GM18511 (cell line): ENCODE data around the gene COL5A3.
"Not testable (repeated sequence)": the region's sequence is repeated elsewhere in the genome, so short reads cannot be mapped to it uniquely, and the experiment has no call there.

Source experiments
- ATAC-seq: cut with Tn5 transposase; IDR thresholded peaks from one replicate; pipeline ENCODE4 v1.9.1; 2021; ENCODE audit warnings: mild to moderate bottlenecking, moderate library complexity; ENCODE audit not compliant: unreplicated experiment

The COL5A3 gene

GRCh38 chr19:10010247-10010691, at the start of gene COL5A3:
Gene COL5A3, minus strand, starts transcription at chr19:10010504. Its CDS starts 119 bp downstream, at chr19:10010385.
- ATAC-seq: no peak

GRCh38 chr19:10052602-10053360, 42.5 kb upstream of the COL5A3 start:
- ATAC-seq: no peak

DNA sequence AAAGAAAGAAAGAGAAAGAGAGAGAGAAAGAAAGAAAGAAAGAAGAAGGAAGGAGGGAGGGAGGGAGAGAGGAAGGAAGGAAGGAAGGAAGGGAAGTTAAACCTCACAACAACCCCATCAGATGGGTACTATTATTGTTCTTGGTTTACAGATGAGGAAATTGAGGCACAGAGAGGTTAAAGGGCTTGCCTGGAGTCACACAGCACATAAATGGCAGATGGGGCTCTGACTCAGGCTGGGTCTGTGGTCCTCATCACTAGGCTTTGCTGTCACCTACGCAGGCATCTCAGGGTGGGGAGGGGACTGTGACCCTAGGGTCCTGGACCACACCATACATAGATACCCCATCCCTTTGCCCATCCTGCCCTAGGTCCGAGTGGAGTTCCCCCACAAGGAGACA, 39.3 kb upstream of the COL5A3 start:
- ATAC-seq: no peak

DNA sequence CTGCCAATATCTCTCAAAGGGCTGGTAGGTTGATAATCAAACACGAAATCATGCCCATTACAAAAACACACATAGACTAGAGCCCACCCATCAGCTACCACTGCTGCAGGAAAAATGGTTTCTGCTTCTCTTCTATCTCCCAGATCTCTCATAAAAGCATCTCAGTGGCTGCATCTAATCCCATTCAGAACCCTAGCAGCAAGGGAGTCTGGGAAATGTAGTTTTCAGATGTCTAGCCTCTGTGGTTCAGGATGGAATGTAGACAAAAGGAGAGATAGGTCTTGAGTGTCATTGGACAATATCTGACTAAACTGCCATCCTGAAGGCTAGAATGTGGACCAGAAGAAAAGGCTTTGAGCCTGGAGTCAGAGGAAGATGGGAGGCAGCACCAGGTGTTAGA, 35.1 kb upstream of the COL5A3 start:
- no peak for ATAC-seq

DNA sequence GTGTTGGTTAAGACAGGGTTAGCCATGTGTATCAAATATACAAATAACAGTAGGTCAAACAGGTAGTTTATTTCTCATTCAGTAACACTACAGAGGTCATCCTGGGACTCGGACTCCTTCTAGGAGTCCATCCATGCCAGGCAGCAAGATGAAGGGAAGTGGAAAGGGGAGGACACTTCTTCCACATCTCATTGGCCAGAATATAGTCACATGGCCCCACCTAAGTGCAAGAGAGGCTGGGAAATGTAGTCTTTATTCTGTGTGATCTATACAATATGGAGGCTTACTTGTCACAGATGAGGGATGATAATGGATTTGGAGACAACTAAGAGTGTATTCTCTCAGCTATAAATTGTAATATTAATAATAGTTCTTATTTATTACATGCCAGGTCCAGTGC, 34.1 kb upstream of the COL5A3 start:
- no peak for ATAC-seq

DNA sequence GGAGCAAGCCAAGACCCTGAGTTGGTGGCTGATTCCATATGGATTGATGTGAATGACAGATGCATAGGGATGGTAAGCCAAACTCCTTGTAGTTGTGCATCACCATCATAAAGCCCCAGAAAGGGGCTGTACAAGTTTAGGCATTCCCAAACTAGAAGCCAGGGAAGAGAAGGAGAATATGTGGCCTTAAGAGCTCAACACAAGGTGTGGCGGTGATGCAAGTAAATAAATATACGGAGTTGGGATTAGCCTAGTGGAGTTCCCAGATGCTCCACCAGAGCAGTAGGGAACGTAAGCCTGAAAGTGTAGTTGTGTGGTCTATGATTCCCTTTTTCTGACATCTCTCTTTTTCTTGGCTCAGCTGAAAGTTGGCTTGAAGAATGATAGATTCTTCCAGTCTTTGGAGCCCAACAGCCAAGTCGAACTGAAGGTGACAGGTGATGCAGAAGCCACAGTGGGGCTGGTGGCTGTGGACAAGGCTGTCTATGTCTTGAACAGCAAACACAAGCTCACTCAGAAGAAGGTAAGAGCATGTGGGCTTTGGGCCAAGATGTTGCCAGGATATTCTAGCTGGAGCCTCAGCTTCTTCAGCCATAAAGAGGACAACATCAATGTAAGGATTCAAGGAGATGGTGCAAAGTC, 33.1 kb upstream of the COL5A3 start:
- no peak for ATAC-seq

DNA sequence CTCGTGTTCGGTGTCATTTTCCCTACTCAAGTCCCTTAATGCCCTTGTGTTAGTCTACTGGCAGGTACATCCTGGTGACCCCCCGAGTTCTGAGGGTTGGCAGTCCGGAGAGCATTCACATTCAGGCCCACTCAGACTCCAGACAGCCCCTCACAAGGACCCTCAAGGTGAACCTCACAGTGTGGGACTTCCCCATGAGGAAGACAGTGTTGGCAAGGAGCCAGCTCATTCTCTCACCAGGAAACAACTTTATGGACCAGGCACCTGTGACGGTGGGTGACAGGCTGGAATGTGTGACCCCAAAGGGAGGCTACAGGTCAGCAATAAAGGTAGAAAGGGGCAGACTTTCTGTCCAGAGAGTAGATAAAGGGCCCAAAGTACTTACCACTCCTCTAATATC, 27.5 kb upstream of the COL5A3 start:
- no peak for ATAC-seq

GRCh38 chr19:10037367-10037766, 27.1 kb upstream of the COL5A3 start:
- no peak for ATAC-seq

DNA sequence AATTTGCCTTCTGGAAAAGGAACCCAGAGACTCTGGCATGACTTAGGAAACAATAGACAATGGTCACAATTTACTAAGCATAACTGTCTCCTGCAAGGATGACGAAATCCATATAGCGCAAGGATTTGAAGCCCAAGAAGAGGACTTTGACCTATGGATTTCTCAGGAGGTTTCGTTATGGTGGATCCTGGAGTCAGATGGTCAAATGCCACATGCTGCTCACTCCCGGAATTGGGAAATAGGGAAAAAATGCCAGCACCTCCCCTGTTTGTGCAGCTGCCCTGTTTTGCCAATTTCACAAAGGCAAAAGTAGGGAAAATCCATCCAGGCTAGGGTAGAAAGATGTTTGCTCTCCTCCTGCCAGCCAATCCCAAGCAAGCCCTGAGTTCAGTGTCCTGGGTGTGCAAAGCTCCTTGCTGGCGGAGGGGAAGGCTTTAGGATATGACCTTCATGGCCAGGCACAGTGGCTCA, 26.3 kb upstream of the COL5A3 start:
- ATAC-seq: no peak

- ATAC-seq: no peak
Measured at GRCh38 chr19:10033614-10034013, 23.3 kb upstream of the COL5A3 start.

- ATAC-seq: peak; percentile 44
Measured at GRCh38 chr19:10027158-10027997, 17.1 kb upstream of the COL5A3 start.

DNA sequence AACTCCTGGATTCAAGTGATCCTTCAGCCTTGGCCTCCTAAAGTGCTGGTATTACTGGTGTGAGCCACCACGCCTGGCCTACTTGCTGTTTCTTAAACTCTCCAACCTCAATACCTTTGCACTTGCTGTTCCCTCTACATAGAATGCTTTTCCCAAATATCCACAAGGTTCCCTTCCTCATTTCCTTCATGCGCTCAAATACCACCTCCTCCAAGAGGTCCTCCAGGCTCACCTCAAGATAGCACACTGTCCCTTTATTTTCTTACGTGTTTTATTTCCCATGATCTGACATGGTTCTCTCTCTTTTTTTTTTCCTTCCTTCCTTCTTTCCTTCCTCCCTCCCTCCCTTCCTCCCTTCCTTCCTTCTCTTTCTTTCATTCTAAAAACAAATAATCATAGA, 16.4 kb upstream of the COL5A3 start:
- no peak for ATAC-seq

DNA sequence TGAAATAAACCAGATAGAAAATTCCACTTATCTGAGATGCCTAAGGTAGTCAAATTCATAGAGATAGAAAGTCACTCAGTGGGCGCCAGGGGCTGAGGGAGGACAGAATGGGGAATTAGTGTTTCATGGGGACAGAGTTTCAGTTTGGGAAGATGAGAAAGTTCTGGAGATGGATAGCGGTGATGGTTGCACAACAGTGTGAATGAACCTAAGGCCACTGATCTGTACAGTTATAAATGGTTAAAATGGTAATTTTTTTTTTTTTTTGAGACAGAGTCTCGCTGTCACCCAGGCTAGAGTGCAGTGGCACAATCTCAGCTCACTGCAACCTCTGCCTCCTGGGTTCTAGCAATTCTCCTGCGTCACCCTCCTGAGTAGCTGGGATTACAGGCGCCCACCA, 12.8 kb upstream of the COL5A3 start:
- ATAC-seq: not testable (repeated sequence)

DNA sequence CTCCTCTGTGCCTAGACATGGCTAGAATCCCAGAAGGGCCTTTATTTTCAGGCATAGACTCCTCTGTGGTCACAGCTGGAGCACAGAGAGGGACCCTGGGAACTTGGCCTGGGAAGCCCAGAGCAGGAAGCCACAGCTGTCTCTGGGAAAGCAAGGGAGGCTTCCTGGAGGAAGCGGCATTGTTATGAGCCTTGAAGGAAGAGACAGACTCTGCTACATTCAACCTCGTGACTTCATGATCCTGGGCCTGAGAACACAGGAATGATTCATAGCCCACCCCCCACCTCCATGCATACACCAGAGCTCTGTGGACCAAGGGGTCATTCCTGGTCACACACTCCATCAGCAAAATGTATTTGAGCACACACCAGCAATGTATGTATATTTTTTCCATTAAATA, 11.6 kb upstream of the COL5A3 start:
- no peak for ATAC-seq

GRCh38 chr19:10021446-10021845, 11.1 kb upstream of the COL5A3 start:
- ATAC-seq: no peak

GRCh38 chr19:10020851-10021250, 10.5 kb upstream of the COL5A3 start:
- no peak for ATAC-seq

GRCh38 chr19:10019246-10019645, 8.9 kb upstream of the COL5A3 start:
- ATAC-seq: no peak

GRCh38 chr19:10018786-10019185, 8.5 kb upstream of the COL5A3 start:
- ATAC-seq: no peak

DNA sequence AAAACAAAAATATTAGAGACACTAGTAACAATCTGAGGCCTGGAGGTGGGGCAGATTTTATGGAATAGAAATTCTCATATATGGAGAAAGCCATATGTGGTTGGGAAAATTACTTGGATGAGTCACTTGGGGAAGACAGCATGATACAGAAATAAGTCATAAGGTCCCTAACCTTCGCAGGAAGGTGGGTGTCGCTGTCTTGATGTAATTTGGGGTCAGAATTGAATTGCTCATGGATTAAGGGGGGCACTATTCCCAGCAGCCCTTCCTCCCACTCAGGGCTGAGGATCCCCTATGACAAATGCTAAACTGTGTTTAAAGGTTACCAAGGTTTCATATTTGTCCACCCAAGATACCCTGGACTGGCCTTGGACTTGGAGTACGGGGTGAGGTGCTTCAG, 8.0 kb upstream of the COL5A3 start:
- no peak for ATAC-seq

DNA sequence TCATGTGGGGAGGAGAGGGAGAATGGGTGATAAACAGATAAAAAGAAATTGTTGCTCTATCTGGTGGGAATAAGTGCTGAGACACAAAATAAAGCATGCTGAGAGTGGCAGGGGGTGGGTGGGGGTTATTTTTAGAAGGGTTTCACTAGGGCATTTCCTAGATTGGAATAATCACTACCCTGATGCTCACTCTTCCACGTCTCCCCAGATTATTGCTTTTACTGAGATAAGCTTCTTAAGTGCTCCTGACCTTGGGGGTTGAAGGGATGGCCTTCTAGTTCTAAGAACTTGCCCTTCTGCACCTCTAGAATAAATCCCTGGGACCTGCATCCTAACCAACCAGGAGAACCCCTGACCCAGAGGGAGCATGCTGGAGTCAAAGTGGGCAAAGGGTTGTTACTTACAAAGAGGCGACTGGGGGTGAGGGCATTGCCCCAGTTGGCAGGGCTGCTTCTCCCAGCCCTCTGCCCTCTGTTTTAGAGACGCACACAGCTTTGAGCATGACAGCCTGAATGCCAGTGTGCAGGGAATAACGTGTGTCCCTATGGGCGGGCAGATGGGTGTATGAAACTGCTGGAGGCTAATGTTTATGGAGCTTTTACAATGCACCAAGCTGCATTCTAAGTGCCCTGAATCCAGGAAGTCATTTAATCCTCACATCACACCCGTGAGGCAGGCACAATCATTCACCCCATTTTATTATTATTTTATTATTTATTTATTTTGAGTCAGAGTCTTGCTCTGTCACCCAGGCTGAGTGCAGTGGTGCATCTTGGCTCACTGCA, 3.7 kb upstream of the COL5A3 start:
- ATAC-seq: no peak

- no peak for ATAC-seq
Measured at GRCh38 chr19:10013316-10013715, 3.0 kb upstream of the COL5A3 start, which contains the start of gene RDH8. Gene RDH8, plus strand, starts transcription at chr19:10013483. Its CDS starts 15 bp downstream, at chr19:10013498.
